ENCODE results near the gene CBL. TPM values are rescaled to one million over a fixed set of nuclear protein-coding genes. Genes with fewer than 3 reads are reported as not detected.

The CBL gene
- total RNA-seq, 1 donor from 2014 or later, result 39.0 TPM

GRCh38 chr11:119185981-119186634 lies 20.0 kb upstream of the CBL start:
- intact Hi-C loops (cut with DNase I), result no loop called here
- DNase-seq (peak; percentile 36), ATAC-seq (no peak)
- Histone ChIP-seq H3K27me3 (ENCODE audit: low read depth) (no peaks in the 10 kb centered on the region), H3K4me1 (no peaks in the 10 kb centered on the region), H3K9me3 (no peaks in the 10 kb centered on the region), H3K36me3 (peaks cover 1% of the 10 kb centered on the region), H3K4me3 (no peak overlapping the region), H3K27ac (no peak overlapping the region)
- no peak for TF ChIP-seq CTCF (IDR thresholded peaks at IDR 0.05)

GRCh38 chr11:119187123-119187892 lies 18.8 kb upstream of the CBL start:
- peak in 1 of 2 donors; percentile 9 for ATAC-seq
- Histone ChIP-seq H3K4me3 (no peak overlapping the region), H3K9me3 (no peaks in the 10 kb centered on the region), H3K27ac (no peak overlapping the region), H3K36me3 (no peaks in the 10 kb centered on the region), H3K27me3 (ENCODE audit: low read depth) (no peaks in the 10 kb centered on the region), H3K4me1 (peaks cover 7% of the 10 kb centered on the region)
- intact Hi-C loops (cut with DNase I), result no loop called here
- TF ChIP-seq CTCF (IDR thresholded peaks at IDR 0.05), result no peak
- DNase-seq, result peak; percentile 42

- Histone ChIP-seq H3K36me3 (no peaks in the 10 kb centered on the region), H3K27me3 (ENCODE audit: low read depth) (no peaks in the 10 kb centered on the region), H3K4me1 (peaks cover 7% of the 10 kb centered on the region), H3K4me3 (no peak overlapping the region), H3K27ac (no peak overlapping the region), H3K9me3 (no peaks in the 10 kb centered on the region)
- intact Hi-C loops (cut with DNase I), result no loop called here
- ATAC-seq, result no peak
- TF ChIP-seq CTCF (IDR thresholded peaks at IDR 0.05), result no peak
- peak; percentile 21 for DNase-seq
Observed at GRCh38 chr11:119188067-119188466, 18.1 kb upstream of the CBL start.

- intact Hi-C loops (cut with DNase I), result no loop called here
- Histone ChIP-seq H3K27ac (no peak overlapping the region), H3K27me3 (ENCODE audit: low read depth) (no peaks in the 10 kb centered on the region), H3K9me3 (no peaks in the 10 kb centered on the region), H3K4me1 (peaks cover 7% of the 10 kb centered on the region), H3K36me3 (no peaks in the 10 kb centered on the region), H3K4me3 (no peak overlapping the region)
- no peak for ATAC-seq
- no peak for TF ChIP-seq CTCF (IDR thresholded peaks at IDR 0.05)
- peak; percentile 24 for DNase-seq
Observed at GRCh38 chr11:119188887-119189286, 17.3 kb upstream of the CBL start.

- DNase-seq (peak; percentile 10), ATAC-seq (no peak)
- Histone ChIP-seq H3K9me3 (no peaks in the 10 kb centered on the region), H3K36me3 (no peaks in the 10 kb centered on the region), H3K4me3 (no peak overlapping the region), H3K4me1 (peaks cover 7% of the 10 kb centered on the region), H3K27me3 (ENCODE audit: low read depth) (no peaks in the 10 kb centered on the region), H3K27ac (no peak overlapping the region)
- TF ChIP-seq CTCF (IDR thresholded peaks at IDR 0.05), result no peak
- intact Hi-C loops (cut with DNase I), result no loop called here
Observed at GRCh38 chr11:119189393-119189792, 16.7 kb upstream of the CBL start.
